Activated B cell treated with CpG ODN at 0.5 μM for 24 hours (primary cell): ENCODE data around the gene CXCL17. TPM values are rescaled to one million over a fixed set of nuclear protein-coding genes. Genes with fewer than 3 reads are reported as not detected.

Experiments used
- ATAC-seq: fragments of 200-7000 bp; cut with Tn5 transposase; one replicate; pipeline ENCODE4 v1.10.0; 2021; ENCODE audit warnings: low read depth, mild to moderate bottlenecking, moderate library complexity
- CTCF ChIA-PET: fragments of 350-600 bp; sonication (Branson Sonifier 250); formaldehyde crosslinking; loops from one replicate; lab custom pipeline; 2021; ENCODE audit warnings: antibody characterized with exemption; lab: Charles Lee
- POLR2A ChIA-PET: fragments of 350-600 bp; sonication (Branson Sonifier 250); formaldehyde crosslinking; loops from one replicate; lab custom pipeline; 2021; ENCODE audit warnings: antibody characterized with exemption; lab: Charles Lee
- DNase-seq: peaks from one replicate; pipeline ENCODE4 v3.0.0; 2022
- H3K27ac Mint-ChIP-seq: one replicate; pipeline ENCODE4 v1.8.0; 2020; ENCODE audit warnings: mixed read lengths
- H3K27me3 Mint-ChIP-seq: one replicate; pipeline ENCODE4 v1.8.0; 2021; ENCODE audit warnings: mixed read lengths
- H3K36me3 Mint-ChIP-seq: one replicate; pipeline ENCODE4 v1.8.0; 2021; ENCODE audit warnings: low read depth, mixed read lengths
- H3K4me1 Mint-ChIP-seq: one replicate; pipeline ENCODE4 v1.8.0; 2021; ENCODE audit warnings: mixed read lengths
- H3K4me3 Mint-ChIP-seq: one replicate; pipeline ENCODE4 v1.8.0; 2020; ENCODE audit warnings: mild to moderate bottlenecking, mixed read lengths
- H3K9me3 Mint-ChIP-seq: one replicate; pipeline ENCODE4 v1.8.0; 2020; ENCODE audit warnings: mixed read lengths
- CTCF ChIP-seq: fragments of 200-600 bp; IDR thresholded peaks from one replicate; pipeline ENCODE4 v1.8.0; 2022; ENCODE audit warnings: antibody characterized with exemption, mild to moderate bottlenecking
- intact Hi-C: fragments of 100-400 bp; cut with micrococcal nuclease; formaldehyde crosslinking; loops from one replicate; pipeline ENCODE4 v1.15.1; 2024
- total RNA-seq: library from RNA; stranded (reverse); gene quantifications from 2 replicates; pipeline ENCODE4 v1.2.3, GENCODE V29; 2022

CXCL17 gene
- total RNA-seq, 1 donor from 2014 or later: not detected

- intact Hi-C loops: no loop called here
- no peak for TF ChIP-seq CTCF
- ATAC-seq (no peak), DNase-seq (no peak)
- Mint-ChIP-seq H3K4me3 (no peak overlapping the region), H3K4me1 (peaks cover 3% of the 10 kb centered on the region), H3K27ac (no peak overlapping the region), H3K27me3 (no peaks in the 10 kb centered on the region), H3K9me3 (no peaks in the 10 kb centered on the region), H3K36me3 (no peaks in the 10 kb centered on the region)
- ChIA-PET CTCF (interaction anchor here (1.4 to 1.7 kb wide), 2 partner anchors 10 to 37 kb away, joined by 4 to 5 read pairs; no protein-coding TSS in a partner anchor), POLR2A (interaction anchor here (1.1 kb wide), 1 partner anchor 9 kb away, joined by 5 read pairs; no protein-coding TSS in a partner anchor)
Measured at GRCh38 chr19:42475366-42475765, 32.6 kb upstream of the CXCL17 start.

GRCh38 chr19:42474743-42475142, 32.0 kb upstream of the CXCL17 start:
- H3K4me3 Mint-ChIP-seq: no peak overlapping the region
- intact Hi-C loops: no loop called here
- DNase-seq (no peak), ATAC-seq (no peak)
- TF ChIP-seq CTCF: no peak
- POLR2A ChIA-PET: interaction anchor here (1.1 kb wide), 1 partner anchor 9 kb away, joined by 5 read pairs; no protein-coding TSS in a partner anchor
- no peaks in the 10 kb centered on the region for H3K27me3 Mint-ChIP-seq
- no peaks in the 10 kb centered on the region for H3K36me3 Mint-ChIP-seq
- CTCF ChIA-PET: interaction anchor here (1.4 to 1.7 kb wide), 2 partner anchors 9 to 36 kb away, joined by 4 to 5 read pairs; no protein-coding TSS in a partner anchor
- H3K9me3 Mint-ChIP-seq: no peaks in the 10 kb centered on the region
- H3K4me1 Mint-ChIP-seq: peaks cover 6% of the 10 kb centered on the region
- H3K27ac Mint-ChIP-seq: no peak overlapping the region

GRCh38 chr19:42473686-42474085, 30.9 kb upstream of the CXCL17 start:
- H3K36me3 Mint-ChIP-seq: no peaks in the 10 kb centered on the region
- H3K9me3 Mint-ChIP-seq: no peaks in the 10 kb centered on the region
- ATAC-seq (no peak), DNase-seq (no peak)
- H3K27me3 Mint-ChIP-seq: no peaks in the 10 kb centered on the region
- intact Hi-C loops: no loop called here
- POLR2A ChIA-PET: no interaction called here
- H3K27ac Mint-ChIP-seq: no peak overlapping the region
- TF ChIP-seq CTCF: no peak
- no peak overlapping the region for H3K4me3 Mint-ChIP-seq
- peaks cover 8% of the 10 kb centered on the region for H3K4me1 Mint-ChIP-seq
- CTCF ChIA-PET: interaction anchor here (0.7 to 1.7 kb wide), 3 partner anchors 24 to 55 kb away, joined by 3 to 4 read pairs (median 4); partner anchors contain the start of gene CEACAM1

- intact Hi-C loops: no loop called here
- Mint-ChIP-seq H3K36me3 (no peaks in the 10 kb centered on the region), H3K27ac (no peak overlapping the region), H3K4me3 (no peak overlapping the region), H3K4me1 (peaks cover 14% of the 10 kb centered on the region), H3K27me3 (no peaks in the 10 kb centered on the region), H3K9me3 (no peaks in the 10 kb centered on the region)
- POLR2A ChIA-PET: no interaction called here
- ATAC-seq: no peak
- no peak for DNase-seq
- no peak for TF ChIP-seq CTCF
- CTCF ChIA-PET: interaction anchor here (1.5 kb wide), 2 partner anchors 34 to 56 kb away, joined by 4 to 5 read pairs; partner anchors contain the start of gene CEACAM1
Measured at GRCh38 chr19:42472402-42473147, 29.8 kb upstream of the CXCL17 start.

- ChIA-PET CTCF (interaction anchor here (0.6 to 1.6 kb wide), 5 partner anchors 21 to 58 kb away, joined by 3 to 5 read pairs (median 4); no protein-coding TSS in a partner anchor), POLR2A (interaction anchor here (0.6 kb wide), 1 partner anchor 57 kb away, joined by 3 read pairs; the partner anchor contains the start of gene CEACAM1)
- no peaks in the 10 kb centered on the region for H3K36me3 Mint-ChIP-seq
- no peak overlapping the region for H3K4me3 Mint-ChIP-seq
- H3K27me3 Mint-ChIP-seq: no peaks in the 10 kb centered on the region
- no peaks in the 10 kb centered on the region for H3K9me3 Mint-ChIP-seq
- H3K4me1 Mint-ChIP-seq: peaks cover 22% of the 10 kb centered on the region
- DNase-seq (no peak), ATAC-seq (no peak)
- intact Hi-C loops: no loop called here
- no peak overlapping the region for H3K27ac Mint-ChIP-seq
- TF ChIP-seq CTCF: no peak
Measured at GRCh38 chr19:42471554-42472249, 29.0 kb upstream of the CXCL17 start.
